Lung microvascular endothelial cell (primary cell): ENCODE measurements around the gene KCNMB2. TPM values are rescaled to one million over a fixed set of nuclear protein-coding genes. Genes with fewer than 3 reads are reported as not detected.

Experiments used
- DNase-seq, 2 donors: peaks; one replicate each; pipeline versions ENCODE4 v3.0.0 to v3.0.0-alpha.2; 2010; ENCODE audit warnings: low read depth in 2 of 2
- total RNA-seq: library from RNA; depleted of rRNA; stranded (reverse); fragments of >200 nt; gene quantifications from 2 replicates; pipeline ENCODE4 v1.2.1, GENCODE V29; 2014

The KCNMB2 gene
- total RNA-seq, 1 donor from 2014 or later: not detected

DNA sequence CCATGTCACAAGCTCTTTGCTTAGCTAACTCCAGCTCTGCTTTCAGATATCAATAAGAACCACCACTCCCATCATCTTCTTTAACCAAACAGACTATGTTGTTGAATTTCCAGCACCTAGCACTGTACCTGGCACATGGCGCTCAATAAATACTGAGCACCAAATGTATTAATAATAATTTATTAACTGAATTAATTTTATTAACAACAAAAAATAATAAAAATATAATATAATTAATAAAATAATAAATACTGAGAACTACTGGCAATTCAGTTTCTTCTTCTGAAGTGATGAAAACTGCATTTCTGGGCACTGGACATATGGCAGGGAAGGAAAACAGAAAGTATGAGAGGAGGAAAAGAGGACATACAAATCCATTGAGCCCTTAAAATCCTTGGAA, 271.5 kb downstream of the KCNMB2 start:
- DNase-seq: no peak

DNA sequence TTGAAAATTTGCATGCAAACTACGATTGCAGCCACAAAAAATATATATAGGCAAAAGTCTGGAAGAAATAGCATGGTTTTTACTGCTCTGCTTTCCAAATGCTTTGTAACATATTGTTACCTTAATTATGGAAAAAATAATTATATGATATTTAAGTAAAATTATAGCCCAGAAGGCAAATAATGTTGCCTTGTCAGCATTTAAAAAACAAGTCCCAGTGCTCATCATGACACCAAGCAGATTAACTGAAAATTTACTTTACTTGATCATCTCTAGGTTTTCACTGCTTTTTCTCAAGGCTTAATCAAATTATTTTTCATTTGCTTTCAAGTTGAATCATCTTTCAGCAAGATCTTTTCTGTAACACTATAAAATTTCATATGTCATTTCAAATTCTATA, 272.5 kb downstream of the KCNMB2 start:
- DNase-seq: no peak

DNA sequence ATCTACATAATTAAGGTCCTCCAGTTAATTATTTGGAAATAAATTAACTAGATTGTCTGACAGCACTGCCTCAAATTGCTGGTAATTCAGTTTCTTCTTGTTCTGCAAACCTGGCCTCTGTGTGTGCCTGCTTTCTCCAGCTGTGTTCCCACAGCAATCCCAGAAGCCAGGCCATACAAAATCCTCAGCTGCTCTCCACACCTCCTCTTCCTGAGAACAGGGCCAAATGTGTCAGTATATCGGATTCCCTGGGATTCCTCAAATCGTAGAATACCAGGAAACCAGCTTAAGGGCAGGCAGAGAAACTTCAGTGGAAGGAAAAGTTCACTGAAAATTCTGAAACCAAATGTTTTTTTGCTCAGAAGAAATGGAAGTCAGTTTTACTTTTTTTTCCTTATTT, 273.9 kb downstream of the KCNMB2 start:
- no peak for DNase-seq

DNA sequence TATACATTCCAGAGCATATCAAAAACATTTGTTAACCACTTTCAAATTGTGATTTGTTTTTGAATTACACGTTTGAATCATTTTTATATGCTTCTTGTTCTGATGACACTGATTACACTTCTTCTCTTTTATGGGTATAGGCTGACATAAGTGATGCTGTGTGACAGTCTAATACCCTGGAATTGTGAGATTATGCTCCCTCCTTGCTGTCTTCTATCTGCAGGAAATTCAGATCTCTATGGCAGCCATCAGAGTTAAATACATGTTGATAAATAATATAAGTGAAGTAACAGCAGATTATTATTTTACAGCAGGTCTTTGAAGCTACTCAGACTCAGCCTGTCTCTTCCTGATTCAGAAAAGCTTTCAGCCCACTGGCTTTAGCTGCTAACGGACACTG, 286.5 kb downstream of the KCNMB2 start:
- DNase-seq: no peak

- no peak for DNase-seq
These were observed 286.9 kb downstream of the KCNMB2 start for GRCh38 chr3:178823150-178823549.

- DNase-seq: no peak
These were observed 287.5 kb downstream of the KCNMB2 start for GRCh38 chr3:178823591-178824246.

GRCh38 chr3:178826435-178827123, 290.3 kb downstream of the KCNMB2 start:
- DNase-seq: no peak

GRCh38 chr3:178827285-178827856, 291.1 kb downstream of the KCNMB2 start:
- DNase-seq: no peak

DNA sequence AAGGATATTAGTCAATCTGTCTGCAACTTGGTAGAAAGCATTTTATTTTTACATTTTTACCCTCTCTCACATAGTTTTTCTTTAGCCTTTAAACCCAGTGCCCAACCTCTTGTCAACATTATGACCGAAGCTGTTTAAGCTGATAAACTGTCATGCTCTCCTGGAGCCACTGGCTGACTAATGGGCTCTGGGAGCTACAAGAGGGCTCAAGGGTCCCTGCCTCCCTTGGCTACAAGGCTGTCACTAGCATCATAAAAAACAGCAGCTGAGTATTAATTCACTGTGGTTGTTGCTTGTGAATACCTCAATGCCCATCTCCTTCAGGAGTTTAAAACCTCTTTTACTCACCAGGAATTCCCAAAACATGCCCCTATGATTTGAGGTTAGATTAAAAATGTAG, 297.5 kb downstream of the KCNMB2 start:
- DNase-seq: no peak

GRCh38 chr3:178835033-178835432, 298.8 kb downstream of the KCNMB2 start:
- no peak for DNase-seq

GRCh38 chr3:178837512-178837911, 301.3 kb downstream of the KCNMB2 start:
- no peak for DNase-seq

DNA sequence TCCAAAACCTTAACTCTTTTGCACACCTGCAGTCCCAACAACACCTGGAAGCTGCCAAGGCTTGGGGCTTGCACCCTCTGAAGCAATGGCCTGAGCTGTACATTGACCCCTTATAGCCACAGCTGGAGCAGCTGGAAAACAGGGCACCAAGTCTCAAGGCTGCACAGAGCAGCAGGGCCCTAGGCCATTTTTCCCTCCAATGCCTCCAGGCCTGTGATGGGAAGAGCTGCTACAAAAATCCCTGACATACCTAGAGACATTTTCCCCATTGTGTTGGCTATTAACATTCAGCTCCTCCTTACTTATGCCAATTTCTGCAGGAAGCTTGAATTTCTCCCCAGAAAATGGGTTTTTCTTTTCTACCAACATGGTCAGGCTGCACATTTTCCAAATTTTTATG, 304.4 kb downstream of the KCNMB2 start:
- no peak for DNase-seq

DNA sequence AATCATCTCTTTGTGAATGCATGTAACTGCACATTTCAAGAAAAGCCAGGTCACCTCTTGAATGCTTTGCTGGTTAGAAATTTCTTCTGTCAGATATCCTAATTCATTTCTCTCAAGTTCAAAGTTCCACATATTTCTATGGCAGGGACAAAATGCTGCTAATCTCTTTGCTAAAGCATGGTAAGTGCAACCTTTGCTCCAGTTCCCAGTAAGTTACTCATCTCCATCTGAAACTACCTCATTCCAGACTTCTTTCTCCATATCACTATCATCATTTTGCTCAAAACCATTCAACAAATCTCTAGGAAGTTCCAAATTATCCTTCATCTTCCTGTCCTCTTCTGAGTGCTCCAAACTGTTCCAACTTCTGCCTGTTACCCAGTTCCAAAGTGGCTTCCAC, 304.8 kb downstream of the KCNMB2 start:
- no peak for DNase-seq

- no peak for DNase-seq
These were observed 308.7 kb downstream of the KCNMB2 start for GRCh38 chr3:178844916-178845315.

GRCh38 chr3:178845420-178846118, 309.3 kb downstream of the KCNMB2 start:
- DNase-seq: no peak

GRCh38 chr3:178847190-178847589, 311.0 kb downstream of the KCNMB2 start:
- no peak for DNase-seq

- DNase-seq: no peak
These were observed 313.1 kb downstream of the KCNMB2 start for GRCh38 chr3:178849199-178849910.

- DNase-seq: no peak
These were observed 314.4 kb downstream of the KCNMB2 start for GRCh38 chr3:178850450-178851190.

DNA sequence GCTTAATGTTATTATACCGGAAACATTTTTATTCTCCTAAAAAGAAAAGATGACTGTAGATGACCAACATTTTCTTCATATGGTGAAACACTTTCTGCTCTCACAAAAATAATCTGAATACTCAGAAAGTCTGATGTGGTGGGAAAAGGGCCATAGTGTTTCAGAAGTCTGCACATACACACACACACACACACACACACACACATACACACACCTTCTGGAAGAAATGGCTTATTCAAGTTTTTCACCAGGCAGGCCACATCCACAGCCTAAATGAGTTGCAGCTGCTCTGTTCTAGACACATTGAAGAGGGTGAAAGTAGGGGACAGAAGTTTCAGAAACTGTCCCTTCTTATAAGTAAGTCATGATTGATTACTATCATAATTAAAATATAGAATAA, 315.3 kb downstream of the KCNMB2 start:
- no peak for DNase-seq

DNA sequence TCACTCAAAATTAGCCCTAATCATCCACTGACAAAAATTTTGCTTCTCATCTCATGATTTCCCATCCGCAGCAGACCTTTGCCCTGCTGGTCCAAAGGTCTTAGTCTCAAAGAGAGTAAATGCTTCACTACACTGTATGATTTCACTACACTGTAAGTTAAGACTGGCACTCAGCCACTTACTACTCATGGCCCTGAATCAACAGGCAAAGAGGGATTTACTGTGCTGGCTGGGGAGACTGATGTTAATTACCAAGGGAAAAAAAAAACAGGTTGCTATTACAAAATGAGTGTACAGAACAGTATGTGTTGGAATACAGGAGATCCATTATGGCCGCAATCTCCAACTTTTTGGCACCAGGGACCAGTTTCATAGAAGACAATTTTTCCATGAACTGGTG, 320.6 kb downstream of the KCNMB2 start:
- no peak for DNase-seq

- no peak for DNase-seq
These were observed 323.1 kb downstream of the KCNMB2 start for GRCh38 chr3:178859386-178859785.
